ENCODE results near the gene TGFB3.

DNA sequence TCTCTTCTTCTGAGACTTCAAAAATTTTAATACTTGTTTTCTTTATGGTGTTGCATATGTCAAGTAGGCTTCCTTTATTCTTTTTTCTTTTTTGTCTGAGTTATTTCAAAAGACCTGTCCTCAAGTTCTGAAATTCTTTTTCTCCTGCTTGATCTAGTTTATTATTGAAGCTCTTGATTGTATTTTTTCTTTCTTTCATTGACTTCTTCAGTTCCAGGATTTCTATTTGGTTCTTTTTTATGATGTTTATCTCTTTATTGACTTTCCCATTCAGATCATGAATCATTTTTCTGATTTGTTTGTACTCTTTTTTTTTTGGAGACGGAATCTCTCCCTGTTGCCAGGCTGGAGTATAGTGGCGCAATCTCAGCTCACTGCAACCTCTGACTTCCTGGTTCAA, 37.9 kb upstream of the TGFB3 start:
- TF ChIP-seq, protein P1, sequence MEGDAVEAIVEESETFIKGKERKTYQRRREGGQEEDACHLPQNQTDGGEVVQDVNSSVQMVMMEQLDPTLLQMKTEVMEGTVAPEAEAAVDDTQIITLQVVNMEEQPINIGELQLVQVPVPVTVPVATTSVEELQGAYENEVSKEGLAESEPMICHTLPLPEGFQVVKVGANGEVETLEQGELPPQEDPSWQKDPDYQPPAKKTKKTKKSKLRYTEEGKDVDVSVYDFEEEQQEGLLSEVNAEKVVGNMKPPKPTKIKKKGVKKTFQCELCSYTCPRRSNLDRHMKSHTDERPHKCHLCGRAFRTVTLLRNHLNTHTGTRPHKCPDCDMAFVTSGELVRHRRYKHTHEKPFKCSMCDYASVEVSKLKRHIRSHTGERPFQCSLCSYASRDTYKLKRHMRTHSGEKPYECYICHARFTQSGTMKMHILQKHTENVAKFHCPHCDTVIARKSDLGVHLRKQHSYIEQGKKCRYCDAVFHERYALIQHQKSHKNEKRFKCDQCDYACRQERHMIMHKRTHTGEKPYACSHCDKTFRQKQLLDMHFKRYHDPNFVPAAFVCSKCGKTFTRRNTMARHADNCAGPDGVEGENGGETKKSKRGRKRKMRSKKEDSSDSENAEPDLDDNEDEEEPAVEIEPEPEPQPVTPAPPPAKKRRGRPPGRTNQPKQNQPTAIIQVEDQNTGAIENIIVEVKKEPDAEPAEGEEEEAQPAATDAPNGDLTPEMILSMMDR (IDR thresholded peaks at IDR 0.05): no peak
- TF ChIP-seq POLR2A (IDR thresholded peaks at IDR 0.05): no peak
